Adrenal gland (tissue), 12 donors: ENCODE data around the gene HSPA9. TPM values are rescaled to one million over a fixed set of nuclear protein-coding genes. Genes with fewer than 3 reads are reported as not detected.

Experiments used
- DNase-seq, 7 donors: peaks; one replicate each; pipeline ENCODE4 v3.0.0-alpha.2; 2019 to 2020
- H3K27ac ChIP-seq, 5 donors: fragments of 200-600 bp; sonication (generic) in 4 of 5; 1 replicate in 3 of 5; 2 replicates in 2 of 5; pipeline versions ENCODE4 v1.5.1 to v1.8.0; 2016 to 2020; ENCODE audit warnings: mild to moderate bottlenecking in 1 of 5
- H3K27me3 ChIP-seq: fragments of 200-600 bp; 2 replicates; pipeline ENCODE4 v1.8.0; 2021
- H3K36me3 ChIP-seq, 2 donors: fragments of 200-600 bp; replicated peaks in 1 of 2; 1 replicate in 1 of 2; 2 replicates in 1 of 2; pipeline versions ENCODE4 v1.5.1 to v1.8.0; 2018 to 2022
- H3K4me1 ChIP-seq, 2 donors: fragments of 200-600 bp; replicated peaks in 1 of 2; 1 replicate in 1 of 2; 2 replicates in 1 of 2; pipeline versions ENCODE4 v1.5.1 to v1.8.0; 2018 to 2021
- H3K4me3 ChIP-seq, 4 donors: fragments of 200-600 bp; sonication (generic) in 3 of 4; one replicate each; pipeline ENCODE4 v1.5.1; 2016 to 2018
- H3K9me3 ChIP-seq, 3 donors: fragments of 200-600 bp; sonication (generic) in 1 of 3; replicated peaks in 1 of 3; 1 replicate in 2 of 3; 2 replicates in 1 of 3; pipeline versions ENCODE4 v1.5.1 to v1.8.0; 2016 to 2021
- CTCF ChIP-seq, 6 experiments: fragments of 450-650 bp in 4 of 6; fragments of 200-600 bp in 2 of 6; sonication (generic) in 1 of 6; IDR thresholded peaks; 1 replicate in 5 of 6; 2 replicates in 1 of 6; pipeline versions ENCODE4 v1.5.1 to v1.8.0; 2016 to 2021; ENCODE audit warnings: antibody characterized with exemption in 6 of 6, mild to moderate bottlenecking in 2 of 6, moderate library complexity in 1 of 6
- POLR2A ChIP-seq, 2 donors: fragments of 450-650 bp; IDR thresholded peaks; one replicate each; pipeline ENCODE4 v1.6.1; 2017; ENCODE audit warnings: antibody characterized with exemption in 2 of 2, mild to moderate bottlenecking in 2 of 2, moderate library complexity in 1 of 2
- WGBS, 4 donors: extraction: QIAGEN DNeasy Blood & Tissue Kit in 2 of 4; methylation state at CpG; one replicate each; pipeline versions ENCODE4 v1.1.5 to v1.1.7; 2013 to 2017; 5-methylcytosine and 5-hydroxymethylcytosine counted together
- intact Hi-C, 2 donors: fragments of 100-400 bp; cut with DNase I; formaldehyde crosslinking; loops; one replicate each; pipeline versions ENCODE4 v1.14.1 to v1.15.0; 2022 to 2023
- polyA plus RNA-seq, 3 donors: library from polyadenylated mRNA; stranded (reverse); fragments of 200-250 nt in 2 of 3; fragments of 350-450 nt in 1 of 3; fragmentation: Illumina TruSeq in 1 of 3; extraction: RNeasy Lipid Tissue Mini Kit (QIAGEN cat#74804) in 1 of 3; gene quantifications; one replicate each; pipeline ENCODE4 v1.2.3, GENCODE V29; 2013 to 2014
- total RNA-seq, 9 donors: library from RNA; depleted of rRNA in 4 of 9; stranded (reverse); fragments of >200 nt in 4 of 9; fragments of 120-200 nt in 1 of 9; fragmentation: NEBNext Ultra II Directional in 1 of 9; extraction: Animal tissue kit (Norgen Biotek cat#: 25700) in 1 of 9; gene quantifications; one replicate each; pipeline versions ENCODE4 v1.1.0 to v1.2.4, GENCODE V29; 2013 to 2023
- donor health status: healthy with polysubstance abuse.
- donor health status: Bipolar disorder and iron deficiency.
- donor health status: DM: yes; HTN: yes; CAD: no.
- donor health status: DM: no; HTN: no; CAD: no.
- donor health status: DM: no; HTN: no; CAD: no.
- donor health status: DM: yes; HTN: yes; CAD: no.

The HSPA9 gene
- total and polyA plus RNA-seq, 12 donors, result 92.3 to 1,206 (median 501) TPM

GRCh38 chr5:138552657-138553056 lies 22.5 kb downstream of the HSPA9 start:
- Histone ChIP-seq H3K27ac (no peak overlapping the region), H3K36me3 (peaks cover 0 to 40% of the 10 kb centered on the region in 2 donors), H3K4me1 (peaks cover 0 to 10% of the 10 kb centered on the region in 2 donors), H3K27me3 (no peaks in the 10 kb centered on the region), H3K4me3 (no peak overlapping the region), H3K9me3 (no peaks in the 10 kb centered on the region)
- TF ChIP-seq CTCF (IDR thresholded peaks at IDR 0.05) (no peak), POLR2A (IDR thresholded peaks at IDR 0.05) (no peak)
- 87 to 99% (median 94%) methylated on average over 4 of the region's 4 CpGs for WGBS, 4 donors
- intact Hi-C loops, result no loop called here
- no peak for DNase-seq

GRCh38 chr5:138549414-138549813 lies 25.8 kb downstream of the HSPA9 start:
- Histone ChIP-seq H3K4me3 (no peak overlapping the region), H3K4me1 (peaks cover 20 to 42% of the 10 kb centered on the region in 2 donors), H3K36me3 (peaks cover 0 to 9% of the 10 kb centered on the region in 2 donors), H3K27me3 (no peaks in the 10 kb centered on the region), H3K27ac (no peak overlapping the region), H3K9me3 (no peaks in the 10 kb centered on the region)
- WGBS, 4 donors, result 92 to 99% (median 93%) methylated on average over 5 of the region's 5 CpGs
- no peak for TF ChIP-seq POLR2A (IDR thresholded peaks at IDR 0.05)
- no peak for TF ChIP-seq CTCF (IDR thresholded peaks at IDR 0.05)
- intact Hi-C loops, result loop anchor here in 1 of 2 donors (5.0 kb wide), 1 partner anchor 97 kb away; no protein-coding TSS in a partner anchor
- no peak for DNase-seq

GRCh38 chr5:138545919-138546562 lies 29.2 kb downstream of the HSPA9 start:
- TF ChIP-seq POLR2A (IDR thresholded peaks at IDR 0.05) (no peak), CTCF (IDR thresholded peaks at IDR 0.05) (no peak)
- H3K9me3 ChIP-seq, result no peaks in the 10 kb centered on the region
- H3K27me3 ChIP-seq, result no peaks in the 10 kb centered on the region
- no peak for DNase-seq
- H3K4me3 ChIP-seq, result peak overlapping the region in 1 of 4 donors; percentile 95
- 60 to 74% (median 68%) methylated on average over 6 of the region's 6 CpGs for WGBS, 4 donors
- peak overlapping the region in 3 of 5 donors; percentile 46 to 100 (median 96) for H3K27ac ChIP-seq
- intact Hi-C loops, result loop anchor here in 1 of 2 donors (5.0 kb wide), 1 partner anchor 94 kb away; no protein-coding TSS in a partner anchor
- no peaks in the 10 kb centered on the region for H3K36me3 ChIP-seq
- H3K4me1 ChIP-seq, result peaks cover 33 to 56% of the 10 kb centered on the region in 2 donors

- WGBS, 4 donors, result 47 to 53% (median 49%) methylated on average over 15 to 16 of the region's 16 CpGs
- Histone ChIP-seq H3K9me3 (no peaks in the 10 kb centered on the region), H3K27ac (peak overlapping the region; percentile 96 to 100 (median 99)), H3K4me1 (peaks cover 41 to 72% of the 10 kb centered on the region in 2 donors), H3K4me3 (peak overlapping the region; percentile 46 to 96 (median 76)), H3K36me3 (no peaks in the 10 kb centered on the region), H3K27me3 (no peaks in the 10 kb centered on the region)
- intact Hi-C loops, result loop anchor here (5.0 kb wide), 2 partner anchors 87 to 92 kb away; no protein-coding TSS in a partner anchor
- DNase-seq, result peak; percentile 51 to 71 (median 58)
- TF ChIP-seq CTCF (IDR thresholded peaks at IDR 0.05) (no peak), POLR2A (IDR thresholded peaks at IDR 0.05) (peak in 1 of 2 donors; percentile 45)
These were observed 30.7 kb downstream of the HSPA9 start for GRCh38 chr5:138544181-138545134.
